Retina (tissue), 1 donor: Measurements from ENCODE around the gene KCNH1.
"Not testable (repeated sequence)": the region's sequence is repeated elsewhere in the genome, so short reads cannot be mapped to it uniquely, and the experiment has no call there.

ENCODE experiments used
- DNase-seq: peaks from one replicate; pipeline ENCODE4 v3.0.0-alpha.2; 2016

KCNH1 gene

GRCh38 chr1:210674151-210674550, 459.8 kb downstream of the KCNH1 start:
- DNase-seq: no peak

- no peak for DNase-seq
Measured at GRCh38 chr1:210669951-210670350, 464.0 kb downstream of the KCNH1 start.

DNA sequence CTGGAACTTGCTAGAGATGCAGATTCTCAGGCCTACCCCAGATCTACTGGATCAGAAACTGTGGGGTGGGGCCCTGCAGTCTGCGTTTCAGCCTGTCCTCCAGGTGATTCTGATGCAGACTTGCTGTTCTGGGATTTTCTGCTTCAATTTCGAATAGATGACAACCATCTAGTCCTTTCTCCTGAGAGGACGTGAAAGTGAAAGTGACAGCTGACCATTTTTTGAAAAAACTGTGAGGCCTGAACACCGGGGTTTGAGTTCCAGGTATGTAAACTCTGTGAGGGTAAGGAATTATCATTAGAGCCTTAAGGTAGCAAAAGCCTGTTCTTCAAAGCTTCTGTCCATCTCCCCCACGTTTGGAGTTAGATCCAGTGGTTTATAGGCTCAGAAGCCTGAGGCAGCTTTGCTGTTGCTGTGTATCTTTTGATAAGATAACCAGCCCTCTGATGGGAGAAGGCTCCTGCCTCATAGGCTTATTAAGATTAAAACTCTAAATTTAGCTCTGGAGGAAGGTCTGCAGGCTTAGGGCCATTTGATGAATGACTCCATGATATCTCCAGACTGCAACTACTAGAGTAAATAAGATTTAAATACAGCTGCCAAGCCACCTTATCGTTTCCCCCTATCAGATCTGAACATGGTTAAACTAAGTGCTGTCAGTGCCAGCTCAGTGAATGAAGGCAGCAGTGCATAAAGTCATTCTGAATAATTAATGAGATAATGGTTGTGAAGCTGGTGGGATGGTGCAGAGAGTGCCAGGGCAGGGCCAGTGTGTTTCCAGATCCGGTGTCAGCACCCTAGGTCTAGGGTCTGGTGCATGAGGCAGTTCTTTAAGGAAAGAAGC, 470.0 kb downstream of the KCNH1 start:
- peak; percentile 68 for DNase-seq

- peak; percentile 59 for DNase-seq
Measured at GRCh38 chr1:210662291-210663050, 471.5 kb downstream of the KCNH1 start.

- DNase-seq: not testable (repeated sequence)
Measured at GRCh38 chr1:210661520-210661919, 472.4 kb downstream of the KCNH1 start.

- DNase-seq: no peak
Measured at GRCh38 chr1:210657806-210658205, 476.1 kb downstream of the KCNH1 start.

DNA sequence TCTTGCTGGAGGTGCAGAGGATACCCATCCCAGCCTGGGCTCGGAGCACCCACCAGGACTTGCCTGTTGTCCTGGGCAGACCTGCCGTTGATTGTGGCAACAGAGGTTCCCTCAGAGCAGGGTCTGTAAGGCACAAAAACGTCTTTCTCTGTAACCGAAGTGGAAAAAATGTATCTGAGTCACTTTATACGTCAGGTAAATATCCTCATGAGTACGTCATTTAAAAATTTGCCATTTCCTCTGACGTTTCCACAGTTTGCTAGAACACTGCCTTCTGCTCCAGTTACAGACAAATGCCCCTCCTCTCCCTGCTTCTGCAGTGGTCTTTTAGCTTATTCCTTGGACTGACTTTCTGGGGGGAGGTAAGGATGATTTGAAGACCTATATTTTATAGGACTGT, 478.4 kb downstream of the KCNH1 start:
- no peak for DNase-seq

- DNase-seq: no peak
Measured at GRCh38 chr1:210654176-210654981, 479.6 kb downstream of the KCNH1 start.

GRCh38 chr1:210653771-210654170, 480.2 kb downstream of the KCNH1 start:
- no peak for DNase-seq

- no peak for DNase-seq
Measured at GRCh38 chr1:210652329-210652954, 481.5 kb downstream of the KCNH1 start.

DNA sequence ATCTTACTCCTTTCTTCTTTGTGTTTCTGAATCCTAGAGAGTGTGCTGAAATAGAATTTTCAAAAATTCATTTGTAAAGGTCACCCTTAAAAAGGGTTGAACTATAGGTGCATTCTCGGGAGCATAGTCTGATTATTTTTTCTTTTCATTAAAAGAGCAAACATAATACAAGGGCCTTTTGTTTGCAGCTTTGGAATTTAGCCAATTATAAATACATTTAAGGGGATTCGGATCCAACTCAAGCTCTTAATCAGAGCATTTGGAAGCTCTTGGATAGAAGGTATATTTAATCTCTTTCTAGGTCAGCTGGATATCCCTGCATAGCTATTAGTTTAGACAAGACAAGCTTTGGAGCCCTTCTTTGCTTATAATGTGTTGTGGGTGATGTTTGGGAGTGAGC, 483.5 kb downstream of the KCNH1 start:
- DNase-seq: no peak

DNA sequence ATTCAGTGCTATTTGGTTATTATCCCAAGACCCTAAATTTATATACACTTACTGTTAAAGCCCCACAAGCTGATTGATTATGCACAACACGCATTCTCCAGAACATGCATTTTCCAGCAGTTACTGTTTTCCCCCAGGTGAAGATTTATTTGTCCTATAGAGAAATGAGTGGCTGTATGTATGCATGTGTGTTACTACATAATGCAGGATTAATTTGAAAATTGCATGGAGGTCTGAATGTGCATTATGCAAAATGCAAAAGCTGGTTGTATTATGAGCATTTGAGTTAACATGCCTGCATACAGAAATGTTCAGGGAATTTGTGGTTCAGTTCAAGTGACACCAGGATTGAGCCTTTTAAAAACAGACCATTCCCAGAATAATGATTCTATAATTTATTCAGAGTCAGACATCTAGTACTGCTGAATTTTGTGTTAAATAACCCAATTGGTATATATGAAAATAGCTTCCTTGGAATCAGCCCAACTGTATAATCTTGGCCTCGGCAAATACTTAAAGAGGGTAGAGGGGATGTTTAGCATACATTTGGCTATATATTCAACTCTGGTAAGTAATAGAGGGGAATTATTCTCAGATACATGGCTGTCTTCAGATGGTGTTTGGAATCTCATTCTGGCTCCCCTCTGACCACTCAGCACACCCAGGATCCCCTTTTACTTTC, 485.2 kb downstream of the KCNH1 start:
- no peak for DNase-seq

DNA sequence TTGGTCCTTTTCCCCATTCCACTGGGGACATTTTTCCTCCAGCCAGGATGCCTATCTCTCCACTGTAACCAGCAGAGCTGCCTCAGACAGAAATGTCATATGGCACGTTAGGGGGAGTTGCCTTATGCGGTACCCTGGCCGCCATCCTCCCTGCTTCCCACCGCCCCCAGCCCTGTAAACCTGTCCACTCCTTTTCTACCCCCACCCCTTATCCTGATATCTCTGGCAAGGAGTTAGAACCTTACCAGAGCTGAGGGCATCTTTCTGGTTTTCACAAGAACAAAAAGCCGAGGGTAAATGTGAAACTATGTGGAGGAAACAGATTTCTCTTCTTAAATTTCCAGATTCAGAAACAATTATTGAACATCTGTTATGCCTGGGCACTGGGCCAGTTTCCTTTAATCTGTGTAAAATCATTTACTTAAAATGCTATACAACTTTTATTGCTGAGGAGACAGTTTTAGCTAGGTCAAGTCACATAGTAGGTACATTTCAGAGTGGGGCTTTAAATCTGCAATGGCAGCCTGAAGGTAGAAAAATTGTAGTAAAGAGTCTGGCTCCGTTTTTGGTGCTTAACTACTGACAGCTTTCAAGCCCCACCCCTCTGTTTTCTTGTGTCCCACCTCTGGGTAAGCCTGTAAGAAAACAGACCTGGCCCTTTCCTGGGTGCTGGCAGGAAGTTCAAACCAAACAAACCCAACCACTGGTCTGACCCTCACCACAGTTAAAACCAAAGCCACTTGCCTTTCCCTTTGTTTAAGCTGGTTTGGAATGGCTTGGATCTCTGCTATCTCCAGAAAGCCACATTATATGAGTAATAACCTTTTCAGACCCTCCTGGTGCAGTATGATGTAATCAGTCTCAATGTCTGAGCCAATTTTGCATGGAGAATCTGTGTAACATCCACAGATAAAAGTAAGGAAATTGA, 486.3 kb downstream of the KCNH1 start:
- no peak for DNase-seq

DNA sequence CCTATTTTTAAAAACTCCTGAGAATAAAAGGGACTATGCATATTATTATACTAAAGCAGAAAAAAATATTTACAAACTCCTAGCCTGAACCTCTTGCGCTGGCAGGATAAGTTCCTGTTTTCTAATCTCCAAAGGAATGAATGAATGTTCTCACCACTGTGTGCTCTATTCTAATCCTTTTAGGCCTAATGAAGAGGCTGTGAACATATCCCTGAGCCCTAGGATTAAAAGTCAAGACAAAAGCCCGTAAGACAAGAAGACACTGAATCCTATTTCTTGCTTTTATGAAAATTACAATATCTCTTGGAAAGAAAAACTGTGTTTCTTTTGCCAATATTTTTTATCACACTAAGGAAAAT, 487.7 kb downstream of the KCNH1 start:
- no peak for DNase-seq

- no peak for DNase-seq
Measured at GRCh38 chr1:210645582-210646257, 488.2 kb downstream of the KCNH1 start.

DNA sequence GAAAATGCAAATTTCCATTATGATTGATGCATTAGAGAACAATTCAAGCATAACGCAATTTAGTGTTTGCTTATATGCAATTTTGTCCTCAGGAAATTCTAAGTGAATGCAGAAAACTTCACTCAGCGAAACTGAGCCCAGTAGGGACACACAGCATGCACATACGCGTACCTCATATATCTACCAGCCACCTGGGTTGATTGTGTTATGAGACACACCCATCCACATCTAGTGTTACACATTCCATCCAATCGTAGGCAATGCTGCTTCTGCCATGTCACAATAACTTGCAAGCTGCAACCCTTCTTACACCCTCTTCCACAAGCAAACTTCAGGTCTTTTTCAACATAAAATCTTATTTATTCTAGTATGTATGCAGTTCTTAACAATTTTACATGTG, 492.4 kb downstream of the KCNH1 start:
- no peak for DNase-seq

GRCh38 chr1:210635108-210635507, 498.8 kb downstream of the KCNH1 start:
- peak; percentile 6 for DNase-seq

DNA sequence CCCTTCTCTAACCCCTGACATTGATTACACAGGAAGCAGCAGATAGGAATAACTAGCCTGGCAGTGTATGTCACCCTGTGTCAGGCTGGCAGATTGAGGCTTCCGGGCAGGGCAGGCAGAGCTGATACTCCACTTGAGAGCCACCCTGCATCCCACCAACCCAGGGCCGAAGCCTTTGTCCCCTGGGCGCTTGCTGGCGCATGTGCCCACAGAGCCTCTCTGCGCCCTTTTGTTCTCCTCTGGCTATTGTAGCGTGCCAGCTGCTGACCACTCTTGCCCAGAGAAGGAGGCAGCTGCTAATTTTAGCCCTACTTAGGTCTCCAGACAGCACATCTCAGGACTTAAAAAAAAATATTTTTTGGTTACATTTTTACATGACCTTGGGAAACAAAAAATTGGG, 500.3 kb downstream of the KCNH1 start:
- no peak for DNase-seq

GRCh38 chr1:210633140-210633539, 500.8 kb downstream of the KCNH1 start:
- DNase-seq: no peak

DNA sequence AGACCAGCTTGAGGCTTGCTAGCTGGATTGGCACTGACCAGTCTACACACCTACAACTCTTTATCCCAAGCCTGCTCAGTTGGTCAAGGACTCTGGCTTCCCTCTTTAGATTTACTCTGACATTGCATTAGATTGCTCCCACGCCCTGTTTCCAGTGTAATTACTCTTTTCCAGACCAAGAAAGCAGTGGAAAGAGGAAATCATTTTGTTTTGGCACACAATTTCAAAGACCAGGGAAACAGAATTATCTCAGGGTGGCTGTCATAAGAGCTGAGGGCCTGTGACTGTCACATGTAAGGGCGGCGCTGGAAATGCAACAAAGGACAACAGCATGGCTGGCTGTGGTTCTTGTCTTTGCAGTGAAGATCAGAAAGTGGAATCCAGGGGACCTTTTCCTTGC, 502.5 kb downstream of the KCNH1 start:
- no peak for DNase-seq

DNA sequence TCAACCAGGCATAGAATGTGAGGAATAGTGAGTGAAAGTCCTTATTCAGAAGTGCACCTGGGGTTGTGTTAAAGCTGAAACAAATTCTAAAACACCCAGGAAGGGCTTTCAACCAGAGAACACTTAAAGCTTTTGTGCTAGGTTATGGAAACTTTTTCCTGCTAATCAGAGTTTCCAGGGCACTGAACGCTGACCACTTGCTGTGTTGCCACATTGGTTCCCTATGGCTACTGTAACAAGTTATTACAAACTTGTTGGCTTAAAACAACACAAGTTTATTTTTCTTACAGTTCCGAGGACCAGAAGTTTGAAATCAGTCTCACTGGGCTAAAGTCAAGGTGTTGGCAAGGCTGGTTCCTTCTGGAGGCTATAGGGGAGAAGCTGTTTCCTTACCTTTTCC, 504.7 kb downstream of the KCNH1 start:
- DNase-seq: no peak
